Measurements from ENCODE around the gene RSPH9.
"Not testable (repeated sequence)": the region's sequence is repeated elsewhere in the genome, so short reads cannot be mapped to it uniquely, and the experiment has no call there.

GRCh38 chr6:43700939-43701560, 56.2 kb downstream of the RSPH9 start:
- TF ChIP-seq CTCF (IDR thresholded peaks at IDR 0.05; ENCODE audit: low read depth, low read length, poor library complexity, severe bottlenecking); EZH2phosphoT487 (IDR thresholded peaks at IDR 0.05; ENCODE audit: borderline replicate concordance, low read length): not testable (repeated sequence)

All from DOHH2 (cell line).